Gastroesophageal sphincter (tissue), 3 donors: ENCODE data around the gene NRL.

Source experiments
- POLR2A ChIP-seq, 2 donors: fragments of 450-650 bp; IDR thresholded peaks; one replicate each; pipeline ENCODE4 v1.6.1; 2017; ENCODE audit warnings: antibody characterized with exemption in 2 of 2, mild to moderate bottlenecking in 2 of 2, moderate library complexity in 1 of 2
- TF ChIP-seq, protein P1 (sequence below), 4 experiments: fragments of 200-600 bp in 2 of 4; fragments of 450-650 bp in 2 of 4; sonication (generic) in 1 of 4; IDR thresholded peaks; one replicate each; pipeline ENCODE4 v1.5.1; 2017 to 2019; ENCODE audit warnings: antibody characterized with exemption in 4 of 4, mild to moderate bottlenecking in 2 of 4, moderate library complexity in 2 of 4

GRCh38 chr14:24141097-24141880 is 26.5 kb upstream of the NRL start, which contains the start of gene EMC9:
- TF ChIP-seq POLR2A (IDR thresholded peaks at IDR 0.05), result peak; percentile 68 to 78
- TF ChIP-seq, protein P1, sequence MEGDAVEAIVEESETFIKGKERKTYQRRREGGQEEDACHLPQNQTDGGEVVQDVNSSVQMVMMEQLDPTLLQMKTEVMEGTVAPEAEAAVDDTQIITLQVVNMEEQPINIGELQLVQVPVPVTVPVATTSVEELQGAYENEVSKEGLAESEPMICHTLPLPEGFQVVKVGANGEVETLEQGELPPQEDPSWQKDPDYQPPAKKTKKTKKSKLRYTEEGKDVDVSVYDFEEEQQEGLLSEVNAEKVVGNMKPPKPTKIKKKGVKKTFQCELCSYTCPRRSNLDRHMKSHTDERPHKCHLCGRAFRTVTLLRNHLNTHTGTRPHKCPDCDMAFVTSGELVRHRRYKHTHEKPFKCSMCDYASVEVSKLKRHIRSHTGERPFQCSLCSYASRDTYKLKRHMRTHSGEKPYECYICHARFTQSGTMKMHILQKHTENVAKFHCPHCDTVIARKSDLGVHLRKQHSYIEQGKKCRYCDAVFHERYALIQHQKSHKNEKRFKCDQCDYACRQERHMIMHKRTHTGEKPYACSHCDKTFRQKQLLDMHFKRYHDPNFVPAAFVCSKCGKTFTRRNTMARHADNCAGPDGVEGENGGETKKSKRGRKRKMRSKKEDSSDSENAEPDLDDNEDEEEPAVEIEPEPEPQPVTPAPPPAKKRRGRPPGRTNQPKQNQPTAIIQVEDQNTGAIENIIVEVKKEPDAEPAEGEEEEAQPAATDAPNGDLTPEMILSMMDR (IDR thresholded peaks at IDR 0.05), result peak in 3 of 4 experiments; percentile 65 to 83 (median 73)
